Medulla oblongata (tissue), 1 donor: ENCODE measurements around the gene GALNT18.

ENCODE experiments used
- DNase-seq: peaks from one replicate; pipeline ENCODE4 v3.0.0-alpha.2; 2015; ENCODE audit errors: extremely low spot score

The GALNT18 gene

DNA sequence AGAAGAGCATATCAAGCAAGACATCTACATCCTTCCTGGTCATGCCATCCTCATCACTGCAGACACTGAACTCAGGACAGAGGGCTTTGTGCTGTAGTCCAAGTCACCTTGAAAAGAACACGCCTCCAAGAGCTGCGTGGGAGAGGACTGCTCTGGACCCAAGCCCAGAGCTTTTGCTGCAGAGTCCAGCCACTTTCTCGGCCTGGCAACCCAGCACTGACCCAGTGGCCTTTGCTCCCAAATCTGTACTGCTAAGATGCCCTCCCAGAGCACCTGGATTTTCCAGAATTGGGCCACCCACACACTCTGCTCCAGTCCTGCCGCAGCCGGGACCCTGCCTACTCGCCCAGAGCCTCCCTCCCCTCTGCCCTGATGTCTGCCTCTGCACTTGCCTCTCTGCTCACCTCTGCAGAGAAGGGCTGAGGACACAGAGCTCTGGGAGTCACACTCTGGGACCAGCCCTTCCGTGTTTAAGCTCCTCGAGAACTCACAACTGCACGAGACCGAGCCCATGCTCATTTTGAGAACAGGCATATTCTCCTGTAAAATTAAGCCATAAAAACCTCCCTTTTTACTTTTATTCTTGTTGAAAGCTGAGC, 185.0 kb downstream of the GALNT18 start:
- DNase-seq = no peak

DNA sequence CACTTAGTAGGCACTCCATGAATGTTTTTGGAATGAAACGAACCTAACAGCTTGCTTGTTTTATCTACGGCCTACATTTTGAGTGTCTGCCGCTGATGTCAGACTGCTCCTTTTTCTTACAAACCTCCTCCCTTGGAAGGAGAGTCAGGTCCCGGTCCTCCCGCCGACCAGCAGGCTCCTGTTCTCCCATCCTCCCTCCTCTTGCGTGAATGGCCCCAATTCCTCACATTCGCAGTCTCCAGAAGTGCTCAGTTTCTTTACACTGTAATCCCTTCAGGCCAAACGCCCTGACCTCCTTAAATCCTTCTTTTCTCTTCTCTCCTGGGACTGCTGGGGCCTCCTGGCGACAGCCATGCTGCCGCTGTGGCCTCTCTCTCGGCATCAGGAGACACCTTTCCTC, 186.2 kb downstream of the GALNT18 start:
- no peak for DNase-seq

DNA sequence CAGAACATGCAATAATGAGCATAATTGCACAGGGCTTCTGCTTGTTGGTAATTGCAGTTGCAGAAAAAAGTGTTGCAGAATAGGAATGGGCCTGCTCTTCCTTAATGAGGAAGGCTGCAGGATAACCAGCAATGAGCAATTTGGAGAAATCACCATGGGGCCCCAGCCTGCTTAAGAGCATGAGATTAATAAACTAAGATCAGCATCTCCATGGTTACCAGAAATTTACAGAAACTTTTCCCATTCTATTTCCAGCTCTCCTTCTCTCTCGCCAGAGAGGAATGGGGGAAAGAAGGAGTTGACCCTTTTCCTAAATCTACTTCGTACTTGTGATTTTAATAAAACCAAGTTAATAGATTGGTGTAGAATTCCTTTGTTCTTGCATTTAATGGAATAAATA, 187.8 kb downstream of the GALNT18 start:
- DNase-seq = no peak

DNA sequence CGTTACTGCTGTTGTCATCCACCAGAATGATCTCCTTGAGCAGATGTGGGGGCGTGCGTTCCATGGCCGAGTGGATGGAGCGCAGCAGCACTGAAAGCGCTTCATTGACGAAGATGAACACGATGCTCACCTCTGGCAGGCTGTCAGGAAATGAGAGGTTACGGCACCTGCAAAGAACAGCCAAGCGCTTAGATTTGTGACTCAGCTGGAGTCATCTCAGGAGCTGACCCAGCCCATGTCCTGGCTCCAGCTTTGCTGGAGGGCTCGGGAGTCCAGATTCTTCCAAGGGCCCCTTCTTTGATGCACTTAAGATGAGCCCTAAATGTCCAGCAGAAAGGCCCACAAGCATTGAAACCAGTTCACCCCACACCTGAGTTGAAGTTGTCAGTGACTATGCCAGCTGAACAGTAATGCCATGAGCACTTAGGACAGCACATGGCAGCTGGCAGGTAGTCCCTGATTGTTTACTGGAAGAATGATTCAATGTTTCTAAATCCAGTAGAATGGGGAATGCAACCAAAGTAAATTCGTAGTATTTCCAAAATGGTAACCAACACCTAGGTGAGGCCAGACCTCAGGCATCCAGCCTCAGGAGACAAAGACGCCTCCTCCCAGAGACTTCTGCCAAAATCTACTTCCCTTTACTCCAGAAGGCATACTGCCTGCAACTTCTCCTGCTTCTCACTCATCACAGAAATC, 189.0 kb downstream of the GALNT18 start:
- no peak for DNase-seq

DNA sequence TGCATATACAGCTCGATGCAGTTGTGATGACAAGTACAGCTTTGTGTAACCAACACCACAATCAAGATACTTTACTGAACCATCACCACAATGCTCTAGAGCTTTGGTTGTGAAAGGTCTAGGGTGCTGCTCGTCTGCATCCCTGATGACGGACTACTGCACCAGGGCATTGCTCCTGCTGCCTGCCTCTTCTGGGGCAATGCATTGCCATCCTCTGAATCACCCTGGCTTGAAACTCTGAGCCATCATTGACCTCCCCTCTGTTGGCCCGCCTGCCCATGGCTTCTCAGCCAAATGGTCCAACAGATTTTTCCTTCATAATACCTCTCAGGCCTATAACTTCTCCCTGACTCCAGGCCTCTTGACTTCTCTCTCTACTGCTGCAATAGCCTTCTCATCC, 191.4 kb downstream of the GALNT18 start:
- DNase-seq = no peak

DNA sequence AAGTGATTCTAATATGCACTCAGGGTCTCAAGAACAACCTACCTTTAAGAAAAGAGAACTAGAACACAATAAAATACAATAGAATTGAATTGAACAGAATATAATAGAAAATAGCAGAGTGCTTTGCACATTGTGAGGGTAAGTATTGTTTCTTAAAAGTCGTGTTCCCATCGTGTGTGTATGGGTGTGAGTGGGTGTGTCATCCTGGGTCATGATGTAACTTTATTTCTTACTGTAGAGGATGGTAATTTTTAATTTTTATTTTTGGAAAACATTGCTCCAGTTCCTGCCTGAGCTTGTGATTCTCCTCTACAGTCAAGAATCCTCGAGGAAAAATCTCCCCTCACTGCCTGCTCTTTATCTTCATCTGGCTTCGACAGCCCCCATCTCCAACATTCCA, 193.1 kb downstream of the GALNT18 start:
- DNase-seq = no peak

DNA sequence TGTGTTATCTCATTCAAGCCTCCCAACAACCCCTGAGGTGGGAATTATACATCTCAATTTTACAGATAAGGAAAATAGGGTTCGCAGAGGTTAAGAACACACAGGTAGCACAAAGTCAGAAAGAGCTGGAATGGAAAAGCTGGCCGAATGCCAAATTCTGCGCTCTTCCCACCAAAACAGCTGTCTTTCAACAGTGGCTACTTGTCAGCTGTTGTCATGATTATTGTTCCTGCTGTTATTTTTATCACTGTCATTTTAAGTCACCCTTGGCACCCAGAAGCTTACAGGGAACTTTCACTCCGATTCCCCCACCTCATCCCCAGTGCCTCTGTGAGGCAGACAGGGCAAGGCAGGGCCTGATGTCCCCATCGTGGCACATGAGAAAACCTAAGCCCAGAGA, 194.3 kb downstream of the GALNT18 start:
- no peak for DNase-seq

DNA sequence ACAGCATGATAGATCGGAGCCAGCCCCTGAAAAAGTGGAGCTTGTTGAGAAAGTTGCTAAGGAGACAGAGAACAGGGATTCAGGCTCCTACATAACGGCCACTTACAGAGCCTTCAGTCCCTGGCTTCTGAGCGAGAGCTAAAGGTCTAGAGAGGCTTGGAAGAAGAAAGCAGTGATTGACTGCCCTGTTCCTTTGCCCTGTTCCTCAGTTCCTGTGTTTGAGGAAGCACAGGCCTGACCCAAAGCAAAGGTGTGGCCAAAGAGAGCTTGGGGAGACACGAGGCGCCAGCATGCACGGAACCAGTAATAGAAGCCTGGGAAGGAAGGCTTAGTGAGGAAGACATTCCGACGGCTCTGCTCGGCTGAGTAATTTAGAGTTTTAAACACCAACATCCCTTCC, 194.7 kb downstream of the GALNT18 start:
- peak; percentile 43 for DNase-seq

DNA sequence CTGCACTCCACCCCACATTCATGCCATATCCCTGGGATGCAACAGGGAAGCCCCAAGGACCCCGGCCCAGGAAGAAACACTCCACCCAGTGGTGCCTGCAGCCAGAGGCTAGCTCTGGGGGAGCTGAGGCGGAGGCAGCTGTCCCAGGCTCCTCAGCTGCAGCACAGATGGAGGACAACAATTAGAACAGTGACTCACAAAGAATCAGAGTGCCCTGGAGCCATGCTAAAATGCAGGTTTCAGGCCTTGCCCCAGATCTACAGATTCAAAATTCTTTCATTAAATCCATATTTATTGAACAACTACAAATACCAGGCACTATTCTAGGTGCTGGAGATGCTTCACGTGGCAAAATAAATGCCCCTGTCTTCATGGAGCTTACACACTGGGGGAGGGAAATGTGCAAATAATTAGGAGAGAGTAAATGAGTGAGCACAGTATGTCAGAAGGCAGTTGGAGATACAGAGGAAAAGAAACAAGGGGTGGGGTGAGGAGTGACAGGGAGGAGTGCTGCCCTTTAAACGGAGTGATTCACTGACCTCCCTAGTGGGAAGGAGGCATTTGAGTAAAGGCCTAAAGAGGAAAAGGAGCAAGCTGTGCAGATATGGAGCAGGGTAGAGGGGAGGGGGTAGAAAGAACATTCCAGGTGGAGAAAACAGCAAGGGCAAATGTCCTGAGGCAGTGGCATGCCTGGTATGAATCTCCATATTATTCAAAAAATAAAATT, 195.4 kb downstream of the GALNT18 start:
- no peak for DNase-seq

DNA sequence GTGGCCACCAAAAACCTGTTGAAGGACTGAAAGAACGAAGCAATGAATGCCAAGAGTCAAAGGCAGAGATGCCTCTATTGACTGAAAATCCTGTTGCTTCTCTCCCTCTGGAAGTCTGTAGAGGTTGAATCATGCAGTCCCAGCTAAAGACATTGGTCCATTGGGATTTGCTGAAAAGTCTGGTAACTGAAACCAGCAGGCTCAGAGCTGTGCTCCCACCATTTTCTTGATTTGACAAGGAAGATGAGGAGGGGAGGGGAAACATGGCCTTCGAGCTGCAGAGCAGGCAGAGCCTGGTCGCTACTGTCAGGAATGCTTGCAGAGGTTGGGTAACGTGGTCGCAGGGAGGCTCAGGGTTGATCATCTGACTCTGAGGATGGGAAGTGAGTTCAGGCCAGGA, 196.0 kb downstream of the GALNT18 start:
- no peak for DNase-seq

DNA sequence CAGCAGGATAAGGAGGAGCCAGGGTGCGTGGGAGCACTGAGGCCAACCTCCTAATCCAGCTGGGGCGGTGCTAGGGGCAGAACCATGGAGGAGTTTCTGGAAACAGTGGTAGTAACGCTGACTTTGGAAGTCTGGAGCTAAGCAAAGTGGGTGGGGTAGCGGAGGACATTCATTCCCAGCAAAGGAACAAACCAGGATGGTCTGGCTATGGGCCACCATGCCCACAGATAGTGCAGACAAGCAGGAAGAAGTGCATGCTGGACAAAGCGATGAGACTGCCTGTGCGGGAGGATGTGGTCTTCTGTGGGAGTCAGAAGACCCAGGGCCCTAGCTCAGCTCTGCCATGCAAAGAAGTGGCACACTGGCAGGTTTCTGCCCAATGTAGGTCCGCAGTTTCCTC, 197.1 kb downstream of the GALNT18 start:
- DNase-seq = no peak

DNA sequence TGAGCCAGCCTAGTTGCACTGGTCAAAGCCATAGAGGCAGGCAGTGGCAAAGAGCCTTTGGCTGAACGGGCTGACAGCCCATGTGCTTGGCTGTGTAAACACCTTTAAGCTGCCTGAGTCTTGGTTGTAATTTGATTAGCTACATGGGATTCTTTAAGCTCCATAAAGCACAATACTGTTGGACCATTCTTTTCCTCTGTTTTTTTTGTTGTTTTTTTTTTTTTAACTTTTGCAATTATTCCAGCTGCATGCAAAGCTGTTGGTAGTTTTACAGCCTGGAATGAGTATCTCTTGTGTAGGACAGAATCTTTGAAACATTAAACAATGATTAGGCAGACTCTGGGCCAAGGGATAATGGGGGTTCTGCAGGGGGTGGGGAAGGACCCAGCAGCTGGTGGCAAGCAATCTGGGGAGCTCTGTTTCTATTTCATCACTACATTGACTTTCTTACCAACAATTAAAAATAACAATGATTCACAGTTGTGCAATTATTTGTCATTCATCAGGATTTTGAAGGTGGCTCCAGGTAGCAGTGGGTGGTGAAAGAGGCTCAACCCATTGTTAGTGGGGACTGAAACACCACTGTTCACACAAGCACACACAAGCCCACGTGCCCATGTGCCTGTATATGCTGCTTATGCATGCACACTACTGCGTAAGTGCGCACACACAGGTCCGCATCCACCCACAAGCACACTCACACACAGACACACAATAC, 199.2 kb downstream of the GALNT18 start:
- DNase-seq = no peak

DNA sequence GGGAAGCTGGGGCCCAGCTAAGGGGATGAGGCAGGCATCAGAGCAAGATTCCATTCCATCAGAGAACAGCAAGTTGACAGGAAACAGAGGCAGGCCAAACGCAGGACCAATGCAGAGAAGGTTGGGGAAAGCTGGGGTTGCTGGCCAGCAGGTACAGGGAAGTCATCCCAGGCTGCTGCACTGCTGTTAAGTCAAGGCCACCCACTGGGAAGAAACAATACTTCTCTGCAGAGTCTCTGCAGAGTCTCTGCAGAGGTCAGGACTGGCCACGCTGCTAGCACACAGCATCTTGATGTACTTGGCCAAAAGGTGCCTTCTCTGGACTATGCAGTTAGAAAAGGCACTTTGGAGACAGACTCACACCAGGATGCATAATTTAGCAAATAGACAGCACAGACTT, 200.3 kb downstream of the GALNT18 start:
- DNase-seq = no peak

DNA sequence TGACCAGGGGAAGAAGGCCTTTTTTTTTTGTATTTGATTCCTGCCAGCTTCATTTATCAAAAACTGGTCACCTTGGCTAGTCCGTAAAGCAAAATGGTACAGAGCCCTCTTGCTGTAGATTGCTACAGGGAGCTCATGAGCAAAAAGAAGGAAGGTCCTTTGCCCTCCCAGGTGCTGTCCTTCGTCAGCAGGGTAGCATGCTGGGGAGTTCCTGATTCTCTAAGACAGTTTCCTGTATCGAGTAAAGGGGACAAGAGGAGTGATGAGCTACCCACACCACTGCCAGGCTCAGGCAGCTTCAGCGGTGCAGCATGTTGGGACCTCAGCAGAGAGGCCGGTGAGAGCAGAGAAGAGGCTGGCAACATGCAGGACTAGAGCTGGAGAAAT, 200.9 kb downstream of the GALNT18 start:
- DNase-seq = no peak

DNA sequence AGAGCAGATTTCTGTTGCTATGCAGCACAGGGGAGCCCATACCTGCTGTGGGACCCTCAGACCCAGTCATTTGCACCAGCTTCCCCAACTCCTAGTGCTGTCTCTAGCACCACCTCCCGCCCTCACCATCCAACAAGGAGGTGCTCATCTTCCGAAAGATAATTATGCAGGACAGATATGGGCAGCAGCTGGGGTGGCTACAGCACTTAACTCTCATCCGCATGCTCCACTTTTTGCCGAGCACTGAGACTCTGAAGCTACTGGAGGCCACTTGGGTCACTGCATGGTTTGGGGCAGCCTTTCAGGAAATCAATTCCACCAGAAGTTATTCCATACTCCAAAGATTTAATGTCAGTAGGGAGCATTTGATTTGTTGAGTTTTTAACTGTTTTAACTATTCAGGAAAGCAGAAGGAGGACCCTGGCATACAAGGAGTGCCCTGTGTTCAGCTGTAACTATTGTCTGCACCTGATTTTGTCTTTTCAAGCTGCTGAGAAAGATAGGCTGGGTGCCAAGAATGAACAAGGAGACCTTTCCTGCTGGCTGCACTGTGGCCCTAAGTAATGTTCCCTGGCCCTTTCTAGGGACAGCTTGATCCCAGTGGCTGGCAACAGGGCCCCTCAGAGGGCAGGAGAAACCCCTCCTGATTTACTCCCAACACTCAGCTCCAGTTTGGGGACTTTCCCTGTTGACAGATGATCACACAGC, 201.5 kb downstream of the GALNT18 start:
- no peak for DNase-seq

DNA sequence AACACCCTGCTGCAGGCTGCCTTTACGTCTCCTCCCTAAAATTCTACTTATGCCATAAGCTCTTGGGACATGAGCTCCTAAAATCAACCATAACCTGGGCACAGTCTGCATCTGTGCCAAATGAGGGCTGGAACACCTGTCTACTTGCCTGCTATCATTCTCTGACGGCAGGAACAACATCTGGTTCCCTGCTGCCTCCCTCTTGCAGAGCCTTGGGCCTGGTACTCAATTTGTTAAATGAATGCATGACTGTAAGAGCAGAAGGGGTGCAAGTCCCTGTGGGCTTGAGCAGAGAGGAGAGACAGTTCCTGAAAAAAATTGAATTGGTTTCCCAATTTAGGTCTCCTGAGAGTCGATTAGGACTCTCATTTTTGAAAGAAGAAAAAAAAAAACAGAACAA, 202.1 kb downstream of the GALNT18 start:
- no peak for DNase-seq

DNA sequence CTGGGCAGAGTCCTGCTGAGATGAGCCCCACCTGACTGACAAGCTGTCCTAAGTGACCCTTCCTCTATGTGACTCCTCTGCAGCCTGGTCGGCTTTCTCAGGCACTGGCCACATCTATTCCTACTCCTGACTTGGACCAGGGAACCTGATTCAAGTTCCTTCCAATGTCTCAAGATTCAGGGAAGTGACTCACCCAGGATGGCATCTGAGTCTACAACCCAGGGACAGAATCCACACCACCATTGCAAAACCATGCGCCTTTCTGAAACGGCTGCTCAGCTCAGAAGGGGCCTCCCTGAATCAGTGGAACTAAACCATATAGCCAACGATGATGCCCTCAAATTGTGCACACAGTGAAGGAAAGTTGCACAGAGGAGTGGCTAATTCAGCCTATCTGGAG, 204.9 kb downstream of the GALNT18 start:
- no peak for DNase-seq

DNA sequence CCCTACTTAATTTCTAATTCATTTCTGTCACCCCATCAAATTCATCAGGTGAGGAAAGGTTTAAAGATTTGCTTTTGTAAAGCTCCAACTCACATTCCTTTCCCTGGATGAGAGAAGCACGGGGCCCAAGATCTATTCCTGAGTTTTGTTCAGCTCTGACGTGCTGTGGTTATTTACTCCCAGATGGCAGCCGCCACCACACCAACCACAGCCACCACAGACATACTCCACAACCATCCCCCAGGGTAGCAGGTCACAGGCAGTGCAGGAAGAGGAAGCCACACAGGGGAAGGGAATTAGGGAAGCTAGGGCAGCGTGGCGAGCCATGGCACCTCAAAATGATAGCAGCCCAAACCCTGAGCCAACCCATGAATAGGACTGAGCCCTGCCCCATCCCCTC, 205.3 kb downstream of the GALNT18 start:
- DNase-seq = peak; percentile 54

DNA sequence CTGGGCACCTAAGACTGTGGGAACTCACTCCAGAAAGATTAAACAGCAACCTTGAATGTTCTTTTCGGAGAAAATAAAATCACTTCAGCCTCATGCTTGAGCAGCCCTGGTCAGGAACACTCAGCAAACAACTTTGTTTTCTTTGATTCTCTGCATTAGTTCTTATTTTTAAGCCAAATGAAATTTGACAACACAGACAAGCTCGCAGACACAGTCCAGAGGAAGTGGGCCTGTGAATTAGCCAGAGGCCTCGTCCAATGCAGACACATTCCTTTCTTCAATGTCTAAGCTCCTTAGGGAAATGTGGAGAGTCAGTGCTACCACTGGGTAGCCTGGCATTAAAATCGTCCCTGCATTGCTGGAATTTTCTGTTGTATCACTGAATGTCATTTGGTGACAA, 205.9 kb downstream of the GALNT18 start:
- DNase-seq = no peak

DNA sequence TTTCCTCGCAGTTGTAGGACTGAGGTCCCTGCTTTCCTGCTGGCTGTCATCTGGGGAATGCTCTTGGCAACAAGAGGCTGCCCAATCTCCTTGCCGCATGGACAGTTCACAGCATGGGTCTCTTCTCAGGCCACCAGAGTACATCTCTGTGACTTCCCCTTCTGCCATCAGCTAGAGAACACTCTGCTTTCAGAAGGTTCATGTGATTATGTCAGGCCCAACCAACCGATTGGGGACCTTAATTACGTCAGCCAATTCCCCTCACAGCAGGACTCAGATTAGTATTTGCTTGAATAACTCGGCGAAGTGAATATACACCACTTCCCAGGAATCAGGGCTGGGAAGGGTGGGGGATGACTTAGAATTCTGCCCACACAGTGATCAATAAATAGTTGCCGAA, 206.8 kb downstream of the GALNT18 start:
- no peak for DNase-seq

DNA sequence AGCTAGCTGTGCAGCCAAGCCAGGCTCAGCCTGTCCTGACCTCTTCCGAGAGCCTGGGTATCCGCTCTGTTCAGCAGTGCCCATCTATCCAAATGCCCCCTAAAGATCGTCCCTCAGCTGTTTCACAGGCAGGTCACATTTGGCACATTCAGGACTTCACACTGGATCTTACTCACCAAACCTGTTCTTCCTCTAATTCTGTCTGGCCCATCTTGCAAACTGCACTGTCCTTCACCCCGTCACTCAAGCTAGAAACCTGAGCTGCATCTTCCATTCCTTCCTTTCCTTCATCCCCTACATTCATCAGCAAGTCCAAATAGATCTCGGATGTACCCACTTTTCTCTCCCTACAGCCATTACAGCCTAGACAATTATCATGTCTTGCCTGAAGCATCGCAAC, 208.0 kb downstream of the GALNT18 start:
- DNase-seq = no peak

DNA sequence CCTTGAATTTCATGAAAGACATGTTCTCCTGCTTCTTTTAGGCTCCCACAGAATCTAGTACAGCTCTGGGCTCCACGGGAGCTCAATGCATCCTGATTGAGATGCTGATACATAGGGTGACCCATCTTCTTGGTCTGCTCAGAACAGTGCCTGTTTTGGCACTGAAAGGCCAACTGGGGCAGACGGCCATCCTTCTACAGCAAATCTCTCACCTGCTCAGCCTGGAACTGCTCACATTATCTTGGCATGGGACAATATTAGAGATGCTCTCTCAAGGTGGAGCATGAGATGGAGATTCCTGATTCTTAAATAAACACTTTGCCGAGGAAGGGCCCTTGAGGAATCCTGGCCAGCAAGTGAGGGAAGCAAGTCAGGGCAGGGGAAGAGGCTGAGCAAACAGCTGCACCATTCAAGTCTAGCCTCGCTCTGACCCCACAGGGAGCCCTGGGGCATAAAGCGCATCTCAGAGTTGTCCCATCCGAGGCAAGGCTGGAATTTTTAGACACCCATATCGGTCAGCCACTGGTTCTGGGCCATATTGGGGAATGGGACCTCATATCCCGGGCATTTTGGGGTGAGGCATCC, 210.3 kb downstream of the GALNT18 start:
- no peak for DNase-seq
